Neural crest cell (in vitro differentiated cells): ENCODE data around the gene ZNF169. TPM values are rescaled to one million over a fixed set of nuclear protein-coding genes. Genes with fewer than 3 reads are reported as not detected.

Experiments used
- DNase-seq: peaks from one replicate; pipeline ENCODE4 v3.0.0; 2021; ENCODE audit warnings: low read depth, mixed read lengths, low spot score
- H3K27ac Mint-ChIP-seq: one replicate; pipeline ENCODE4 v1.8.0; 2021; ENCODE audit warnings: mild to moderate bottlenecking, mixed read lengths; ENCODE audit not compliant: unreplicated experiment
- H3K27me3 Mint-ChIP-seq: 2 replicates; pipeline ENCODE4 v1.8.0; 2021; ENCODE audit warnings: low read depth, mild to moderate bottlenecking, mixed read lengths
- H3K36me3 Mint-ChIP-seq: 2 replicates; pipeline ENCODE4 v1.8.0; 2021; ENCODE audit warnings: low read depth, mild to moderate bottlenecking, mixed read lengths
- H3K4me1 Mint-ChIP-seq: 2 replicates; pipeline ENCODE4 v1.8.0; 2021; ENCODE audit warnings: mixed read lengths
- H3K4me3 Mint-ChIP-seq: one replicate; pipeline ENCODE4 v1.8.0; 2021; ENCODE audit warnings: mild to moderate bottlenecking, mixed read lengths
- H3K9me3 Mint-ChIP-seq: 2 replicates; pipeline ENCODE4 v1.8.0; 2021; ENCODE audit warnings: mixed read lengths
- CTCF ChIP-seq: fragments of 200-600 bp; sonication (generic); conservative IDR thresholded peaks from 2 replicates; pipeline ENCODE4 v1.5.0; 2021; ENCODE audit warnings: antibody characterized with exemption, mild to moderate bottlenecking
- total RNA-seq: library from RNA; stranded (reverse); gene quantifications from 2 replicates; pipeline ENCODE4 v1.2.1, GENCODE V29; 2021

The ZNF169 gene
- total RNA-seq, 1 donor from 2014 or later = 5.9 TPM

GRCh38 chr9:94289691-94290090 is 30.6 kb downstream of the ZNF169 start:
- H3K36me3 Mint-ChIP-seq = peaks cover 19% of the 10 kb centered on the region
- H3K4me3 Mint-ChIP-seq = no peak overlapping the region
- no peak overlapping the region for H3K27ac Mint-ChIP-seq
- H3K9me3 Mint-ChIP-seq = no peaks in the 10 kb centered on the region
- DNase-seq = no peak
- no peak for TF ChIP-seq CTCF
- H3K27me3 Mint-ChIP-seq = no peaks in the 10 kb centered on the region
- H3K4me1 Mint-ChIP-seq = no peaks in the 10 kb centered on the region

- no peak for TF ChIP-seq CTCF
- Mint-ChIP-seq H3K27me3 (no peaks in the 10 kb centered on the region), H3K4me3 (no peak overlapping the region), H3K9me3 (no peaks in the 10 kb centered on the region), H3K27ac (no peak overlapping the region), H3K36me3 (peaks cover 5% of the 10 kb centered on the region), H3K4me1 (peaks cover 1% of the 10 kb centered on the region)
- no peak for DNase-seq
Measured at GRCh38 chr9:94298949-94299599, 40.0 kb downstream of the ZNF169 start.

GRCh38 chr9:94300470-94301301 is 41.6 kb downstream of the ZNF169 start:
- Mint-ChIP-seq H3K9me3 (no peaks in the 10 kb centered on the region), H3K36me3 (peaks cover 5% of the 10 kb centered on the region), H3K27me3 (no peaks in the 10 kb centered on the region), H3K27ac (no peak overlapping the region), H3K4me1 (peaks cover 7% of the 10 kb centered on the region), H3K4me3 (no peak overlapping the region)
- DNase-seq = no peak
- no peak for TF ChIP-seq CTCF

- no peak for TF ChIP-seq CTCF
- Mint-ChIP-seq H3K4me1 (peaks cover 7% of the 10 kb centered on the region), H3K4me3 (no peak overlapping the region), H3K9me3 (no peaks in the 10 kb centered on the region), H3K27ac (no peak overlapping the region), H3K27me3 (no peaks in the 10 kb centered on the region), H3K36me3 (peaks cover 5% of the 10 kb centered on the region)
- no peak for DNase-seq
Measured at GRCh38 chr9:94301583-94301982, 42.5 kb downstream of the ZNF169 start.

- Mint-ChIP-seq H3K9me3 (no peaks in the 10 kb centered on the region), H3K36me3 (peaks cover 5% of the 10 kb centered on the region), H3K27ac (no peak overlapping the region), H3K4me3 (no peak overlapping the region), H3K27me3 (no peaks in the 10 kb centered on the region), H3K4me1 (peaks cover 7% of the 10 kb centered on the region)
- no peak for DNase-seq
- no peak for TF ChIP-seq CTCF
Measured at GRCh38 chr9:94302426-94302825, 43.3 kb downstream of the ZNF169 start.
